GM23338 (cell line): ENCODE data around the gene MAP7D1. TPM values are rescaled to one million over a fixed set of nuclear protein-coding genes. Genes with fewer than 3 reads are reported as not detected.

Source experiments
- ATAC-seq: fragments of 200-7000 bp; cut with Tn5 transposase; 3 replicates; pipeline ENCODE4 v1.9.1; 2020
- DNase-seq: peaks from one replicate; pipeline ENCODE4 v3.0.0-alpha.2; 2015; ENCODE audit warnings: low spot score
- H2AFZ ChIP-seq: fragments of 200-600 bp; sonication (generic); 2 replicates; pipeline ENCODE4 v1.8.0; 2016; ENCODE audit warnings: antibody characterized with exemption, mild to moderate bottlenecking, moderate library complexity
- H3F3A ChIP-seq: fragments of 200-600 bp; sonication (generic); replicated peaks from 2 replicates; pipeline ENCODE4 v1.8.0; 2017; ENCODE audit warnings: antibody characterized with exemption, mixed run types, low read depth
- H3K27ac ChIP-seq: fragments of 200-600 bp; sonication (generic); 2 replicates; pipeline ENCODE4 v1.6.1; 2016; ENCODE audit warnings: low read depth
- H3K27me3 ChIP-seq: fragments of 200-600 bp; sonication (generic); 2 replicates; pipeline ENCODE4 v1.8.0; 2016; ENCODE audit warnings: mild to moderate bottlenecking, mixed run types, moderate library complexity; ENCODE audit not compliant: insufficient read depth
- H3K36me3 ChIP-seq: fragments of 200-600 bp; sonication (generic); 2 replicates; pipeline ENCODE4 v1.8.0; 2016; ENCODE audit warnings: mild to moderate bottlenecking; ENCODE audit not compliant: insufficient read depth
- H3K4me1 ChIP-seq: fragments of 200-600 bp; sonication (generic); 2 replicates; pipeline ENCODE4 v1.8.0; 2016; ENCODE audit warnings: mild to moderate bottlenecking, moderate library complexity; ENCODE audit not compliant: insufficient read depth
- H3K4me2 ChIP-seq: fragments of 200-600 bp; sonication (generic); 2 replicates; pipeline ENCODE4 v1.7.1; 2017; ENCODE audit warnings: mixed run types
- H3K4me3 ChIP-seq: fragments of 200-600 bp; sonication (generic); 2 replicates; pipeline ENCODE4 v1.6.1; 2016; ENCODE audit warnings: mixed run types
- H3K79me2 ChIP-seq: fragments of 200-600 bp; sonication (generic); replicated peaks from 2 replicates; pipeline ENCODE4 v1.8.0; 2017; ENCODE audit warnings: mild to moderate bottlenecking; ENCODE audit not compliant: insufficient read depth
- H3K9me2 ChIP-seq: fragments of 200-600 bp; sonication (generic); 2 replicates; pipeline ENCODE4 v1.8.0; 2017; ENCODE audit not compliant: insufficient read depth
- H4K20me1 ChIP-seq: fragments of 200-600 bp; sonication (generic); replicated peaks from 2 replicates; pipeline ENCODE4 v1.8.0; 2017; ENCODE audit warnings: mild to moderate bottlenecking; ENCODE audit not compliant: insufficient read depth
- H3K27ac Mint-ChIP-seq: 2 replicates; pipeline ENCODE4 v1.8.0; 2020; ENCODE audit warnings: inconsistent platforms, mild to moderate bottlenecking, moderate library complexity, mixed read lengths
- H3K27me3 Mint-ChIP-seq: 3 replicates; pipeline ENCODE4 v1.8.0; 2022; ENCODE audit warnings: low read depth, mild to moderate bottlenecking, moderate library complexity, mixed read lengths, inconsistent platforms; ENCODE audit not compliant: insufficient read depth, poor library complexity
- H3K36me3 Mint-ChIP-seq: 3 replicates; pipeline ENCODE4 v1.8.0; 2021; ENCODE audit warnings: low read depth, mild to moderate bottlenecking, inconsistent platforms, moderate library complexity, mixed read lengths
- H3K4me1 Mint-ChIP-seq: 3 replicates; pipeline ENCODE4 v1.8.0; 2020; ENCODE audit warnings: mild to moderate bottlenecking, inconsistent platforms, mixed read lengths
- H3K4me3 Mint-ChIP-seq: 3 replicates; pipeline ENCODE4 v1.8.0; 2021; ENCODE audit warnings: moderate library complexity, mild to moderate bottlenecking, inconsistent platforms, mixed read lengths
- H3K9me3 Mint-ChIP-seq: 3 replicates; pipeline ENCODE4 v1.8.0; 2020; ENCODE audit warnings: moderate library complexity, mild to moderate bottlenecking, inconsistent platforms, mixed read lengths
- CTCF ChIP-seq, 2 experiments: fragments of 200-600 bp in 1 of 2; sonication (generic) in 1 of 2; conservative IDR thresholded peaks; 2 replicates each; pipeline versions ENCODE4 v1.5.1 to v1.6.1; 2016 to 2017; ENCODE audit warnings: antibody characterized with exemption in 2 of 2, low read depth in 2 of 2, mild to moderate bottlenecking in 2 of 2, moderate library complexity in 1 of 2
- ETS1 ChIP-seq: IDR thresholded peaks from 2 replicates; pipeline ENCODE4 v1.6.1; 2016; ENCODE audit warnings: antibody characterized with exemption
- EZH2phosphoT487 ChIP-seq: fragments of 200-600 bp; sonication (generic); IDR thresholded peaks from one replicate; pipeline ENCODE4 v1.8.1; 2018; ENCODE audit warnings: antibody characterized with exemption; ENCODE audit not compliant: unreplicated experiment
- POLR2AphosphoS5 ChIP-seq: IDR thresholded peaks from 2 replicates; pipeline ENCODE4 v1.6.1; 2016; ENCODE audit warnings: antibody characterized with exemption, low read depth
- ZNF114 ChIP-seq: fragments of 250-450 bp; sonication (Bioruptor Pico); IDR thresholded peaks from 2 replicates; pipeline ENCODE4 v1.5.0; 2020; ENCODE audit warnings: mild to moderate bottlenecking, moderate library complexity
- polyA plus RNA-seq: library from polyadenylated mRNA; unstranded; fragments of >200 nt; fragmentation: Nextera tagmentation; extraction: Ambion mirVana; gene quantifications from 2 replicates; pipeline ENCODE4 v1.2.1, GENCODE V29; 2016
- total RNA-seq: library from RNA; depleted of rRNA; stranded (reverse); fragments of >200 nt; shearing (Covaris generic); gene quantifications from 2 replicates; pipeline ENCODE4 v1.2.3, GENCODE V29; 2014

MAP7D1 gene
- total and polyA plus RNA-seq, 2 experiments from 2014 or later: 13.8 to 59.8 TPM

- Mint-ChIP-seq H3K27me3 (peaks cover 3% of the 10 kb centered on the region), H3K36me3 (no peaks in the 10 kb centered on the region), H3K4me1 (peaks cover 7% of the 10 kb centered on the region), H3K4me3 (no peak overlapping the region), H3K9me3 (no peaks in the 10 kb centered on the region), H3K27ac (no peak overlapping the region)
- DNase-seq (no peak), ATAC-seq (no peak)
- Histone ChIP-seq H3K4me1 (no peaks in the 10 kb centered on the region), H2AFZ (no peak overlapping the region), H3K4me2 (no peak overlapping the region), H4K20me1 (no peaks in the 10 kb centered on the region), H3K4me3 (no peak overlapping the region), H3F3A (no peaks in the 10 kb centered on the region), H3K79me2 (no peaks in the 10 kb centered on the region), H3K27ac (no peak overlapping the region), H3K36me3 (no peaks in the 10 kb centered on the region), H3K27me3 (no peaks in the 10 kb centered on the region), H3K9me2 (no peaks in the 10 kb centered on the region)
- no peak for TF ChIP-seq CTCF (conservative IDR thresholded peaks at IDR 0.05; ENCODE audit: low read depth in 2 of 2)
Measured at GRCh38 chr1:36211841-36212240, 55.9 kb downstream of the MAP7D1 start.

GRCh38 chr1:36212782-36213181 lies 56.8 kb downstream of the MAP7D1 start:
- H3K4me2 ChIP-seq: no peak overlapping the region
- H3K36me3 Mint-ChIP-seq: no peaks in the 10 kb centered on the region
- no peaks in the 10 kb centered on the region for H3K9me2 ChIP-seq
- no peak overlapping the region for H3K4me3 Mint-ChIP-seq
- no peak overlapping the region for H3K4me3 ChIP-seq
- H3F3A ChIP-seq: no peaks in the 10 kb centered on the region
- no peaks in the 10 kb centered on the region for H4K20me1 ChIP-seq
- no peak for ATAC-seq
- no peaks in the 10 kb centered on the region for H3K79me2 ChIP-seq
- no peaks in the 10 kb centered on the region for H3K36me3 ChIP-seq
- H3K27ac ChIP-seq: no peak overlapping the region
- H3K4me1 Mint-ChIP-seq: no peaks in the 10 kb centered on the region
- H3K27me3 Mint-ChIP-seq: peaks cover 3% of the 10 kb centered on the region
- no peak for DNase-seq
- H3K4me1 ChIP-seq: no peaks in the 10 kb centered on the region
- H3K27me3 ChIP-seq: no peaks in the 10 kb centered on the region
- H2AFZ ChIP-seq: no peak overlapping the region
- no peaks in the 10 kb centered on the region for H3K9me3 Mint-ChIP-seq
- TF ChIP-seq ZNF114 (CRISPR knock-in tag) (no peak), EZH2phosphoT487 (no peak), POLR2AphosphoS5 (no peak), CTCF (conservative IDR thresholded peaks at IDR 0.05; ENCODE audit: low read depth in 2 of 2) (no peak), ETS1 (no peak)
- H3K27ac Mint-ChIP-seq: no peak overlapping the region
